HG03135 (cell line): Measurements from ENCODE around the gene OR2AG1.

Experiments used
- ATAC-seq: cut with Tn5 transposase; IDR thresholded peaks from one replicate; pipeline ENCODE4 v1.9.1; 2021; ENCODE audit warnings: mild to moderate bottlenecking, moderate library complexity; ENCODE audit not compliant: unreplicated experiment

OR2AG1 gene

DNA sequence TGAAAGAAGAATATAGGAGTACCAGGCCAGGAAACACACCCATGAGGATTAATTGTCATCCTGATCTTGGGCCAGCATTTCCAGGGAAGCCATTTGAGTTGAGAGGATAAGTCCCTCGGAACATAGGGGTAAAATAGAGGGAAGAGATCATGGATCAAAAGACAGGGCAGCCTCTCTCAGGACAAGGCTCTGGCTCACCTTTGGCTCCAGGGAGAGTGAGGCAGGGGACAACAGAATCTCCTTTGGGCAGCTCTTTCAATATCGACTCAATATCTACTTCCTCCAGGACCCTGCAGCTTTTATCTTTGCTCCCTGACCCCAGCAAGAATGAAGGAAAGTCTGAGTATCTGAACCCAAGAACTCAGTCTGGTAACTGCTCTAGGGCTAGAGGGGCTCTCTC is at the start of gene OR2AG1:
OR2AG1 (plus strand) TSS at position 301 of the 400 bp plus-strand sequence. CDS start 2,018 bp downstream, outside the sequence.
- no peak for ATAC-seq

DNA sequence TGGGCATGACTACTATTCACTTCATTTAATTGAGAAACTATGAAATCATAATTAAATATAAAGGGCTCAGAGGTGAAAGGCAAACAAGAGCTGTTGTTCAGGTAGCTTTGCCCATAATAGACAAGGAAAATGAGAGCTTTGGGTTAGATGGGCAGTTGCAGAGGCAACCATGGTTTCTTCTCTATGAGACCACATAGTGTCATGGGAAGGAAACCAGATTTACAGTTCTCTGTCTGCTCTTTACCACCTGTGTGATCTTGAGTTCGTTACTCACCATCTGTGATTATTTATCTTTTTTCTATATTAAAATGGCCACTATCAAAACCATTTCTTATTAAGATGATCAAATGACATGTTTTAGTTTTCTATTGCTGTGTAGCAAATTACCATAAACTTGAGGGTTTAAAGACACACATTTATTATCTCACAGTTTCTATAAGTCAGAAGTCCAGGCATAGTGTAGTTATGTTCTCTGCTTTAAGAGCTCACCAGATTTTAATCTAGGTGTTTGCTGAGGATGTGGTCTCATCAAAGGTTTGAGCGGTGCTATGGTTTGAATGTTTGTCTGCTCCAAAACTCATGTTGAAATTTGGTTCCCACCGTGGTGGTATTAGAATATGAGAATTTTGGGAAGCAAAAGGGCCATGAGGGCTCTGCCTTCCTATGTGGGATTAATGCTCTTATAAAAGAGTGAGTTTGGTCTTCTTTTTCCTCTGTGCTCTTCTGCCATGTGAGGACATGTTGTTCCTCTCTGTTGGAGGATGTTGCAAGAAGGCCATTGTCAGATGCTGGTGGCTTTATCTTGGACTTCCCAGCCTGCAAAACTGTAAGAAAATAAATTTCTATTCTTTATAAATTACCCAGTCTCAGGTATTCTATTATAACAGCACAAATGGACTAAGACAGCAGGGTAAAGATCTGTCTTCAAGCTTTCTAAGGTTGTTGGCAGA is 49.2 kb upstream of the OR2AG1 start:
- ATAC-seq, result no peak

DNA sequence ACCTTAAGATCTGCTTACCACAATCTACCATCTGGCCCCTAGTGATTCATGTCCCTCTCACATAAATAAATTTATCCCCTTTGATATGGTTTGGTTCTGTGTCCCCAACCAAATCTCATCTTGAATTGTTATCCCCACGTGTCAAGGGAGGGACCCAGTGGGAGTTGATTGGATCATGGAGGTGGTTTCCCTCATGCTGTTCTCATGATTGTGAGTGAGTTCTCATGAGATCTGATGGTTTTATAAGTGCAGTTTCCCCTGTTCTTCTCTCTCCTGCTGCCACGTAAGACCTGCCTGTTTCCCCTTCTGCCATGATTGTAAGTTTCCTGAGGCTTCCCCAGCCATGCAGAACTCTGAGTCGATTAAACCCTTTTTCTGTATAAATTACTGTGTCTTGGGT is 48.2 kb upstream of the OR2AG1 start:
- ATAC-seq, result no peak

DNA sequence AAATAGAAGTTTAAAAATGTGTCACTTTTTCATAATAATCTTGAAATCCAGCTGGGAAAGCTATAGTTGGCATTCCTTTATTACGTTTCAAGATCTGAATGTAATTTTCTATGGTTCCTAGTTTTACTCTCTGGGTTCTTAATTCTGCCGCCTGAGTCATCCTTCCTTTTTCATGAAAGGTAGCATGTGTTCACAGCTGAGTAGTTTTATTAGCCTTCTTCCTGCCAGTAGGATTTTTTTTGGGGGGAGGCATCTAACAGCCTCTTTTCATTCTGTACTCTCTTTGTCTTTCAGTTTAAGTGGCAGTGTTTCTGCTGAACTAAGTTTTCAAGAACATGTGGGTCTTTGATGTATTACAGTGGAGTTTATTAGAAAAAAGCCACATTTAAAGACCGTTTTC is 47.5 kb upstream of the OR2AG1 start:
- ATAC-seq, result no peak

- ATAC-seq, result no peak
Observed at GRCh38 chr11:6736495-6737121, 46.2 kb upstream of the OR2AG1 start.

DNA sequence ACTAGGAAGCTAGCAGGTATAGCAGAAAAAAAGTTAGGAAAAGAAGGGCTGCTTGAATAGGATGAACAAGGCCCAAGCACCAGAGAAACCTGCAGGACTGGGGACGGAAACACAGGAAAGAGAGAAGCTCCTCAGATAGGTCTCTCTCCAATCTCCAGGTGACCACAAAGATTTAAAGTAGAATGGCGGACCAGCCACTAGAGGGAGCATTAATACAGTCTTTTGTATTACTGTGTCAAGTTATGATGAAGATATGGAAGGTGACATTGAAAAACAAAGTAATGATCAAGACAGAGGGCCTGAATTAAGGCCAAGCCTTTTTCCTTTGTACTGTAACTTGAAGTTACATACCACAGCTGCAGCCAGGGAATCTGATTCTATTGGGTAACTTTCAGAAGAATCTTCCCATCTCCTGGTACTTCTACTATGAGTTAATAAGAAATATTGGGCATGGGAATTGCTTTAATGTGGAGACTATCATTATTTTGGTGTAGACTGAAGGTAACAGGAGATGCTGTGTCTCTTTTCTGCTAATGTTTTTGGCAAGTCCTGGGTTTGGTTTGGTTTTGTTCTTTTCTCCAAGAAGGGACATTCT is 44.9 kb upstream of the OR2AG1 start:
- peak; percentile 85 for ATAC-seq

DNA sequence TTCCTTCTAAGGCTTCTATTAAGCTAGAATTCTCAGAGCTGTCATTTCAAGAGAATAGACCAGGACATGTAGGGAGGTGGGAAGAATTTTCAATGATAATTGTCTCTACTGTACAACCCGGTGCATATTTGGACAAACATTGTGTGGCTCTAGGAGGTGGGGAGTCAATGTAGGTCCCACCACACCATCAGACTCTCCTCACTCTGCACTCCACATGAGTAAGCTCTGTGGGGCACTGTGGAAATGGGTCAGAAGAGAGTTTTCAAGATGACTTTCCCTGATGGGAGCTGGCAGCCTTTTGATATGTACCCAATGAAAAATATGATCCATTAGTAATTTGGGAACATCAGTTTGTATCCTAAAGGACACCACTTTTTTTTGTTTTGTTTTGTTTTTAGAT is 44.2 kb upstream of the OR2AG1 start:
- no peak for ATAC-seq

DNA sequence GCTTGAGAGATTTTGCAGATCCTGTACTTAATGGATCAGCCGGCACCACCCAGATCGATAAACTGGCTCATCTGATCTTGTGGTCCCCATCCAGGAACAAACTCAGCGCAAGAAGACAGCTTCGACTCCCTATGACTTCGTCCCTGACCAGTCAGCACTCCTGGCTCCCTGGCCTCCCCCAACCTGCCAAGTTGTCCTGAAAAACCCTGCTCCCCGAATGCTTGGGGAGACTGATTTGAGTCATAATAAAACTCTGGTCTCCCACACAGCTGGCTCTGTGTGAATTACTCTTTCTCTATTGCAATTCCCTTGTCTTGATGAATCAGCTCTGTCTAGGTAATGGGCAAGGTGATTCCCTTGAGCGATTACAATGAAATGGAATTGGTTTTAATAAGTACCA is 40.6 kb upstream of the OR2AG1 start:
- no peak for ATAC-seq

- ATAC-seq, result no peak
Observed at GRCh38 chr11:6745018-6745417, 37.8 kb upstream of the OR2AG1 start.

GRCh38 chr11:6745465-6746015 is 37.3 kb upstream of the OR2AG1 start:
- ATAC-seq, result no peak

- peak; percentile 85 for ATAC-seq
Observed at GRCh38 chr11:6746086-6746618, 36.7 kb upstream of the OR2AG1 start.

DNA sequence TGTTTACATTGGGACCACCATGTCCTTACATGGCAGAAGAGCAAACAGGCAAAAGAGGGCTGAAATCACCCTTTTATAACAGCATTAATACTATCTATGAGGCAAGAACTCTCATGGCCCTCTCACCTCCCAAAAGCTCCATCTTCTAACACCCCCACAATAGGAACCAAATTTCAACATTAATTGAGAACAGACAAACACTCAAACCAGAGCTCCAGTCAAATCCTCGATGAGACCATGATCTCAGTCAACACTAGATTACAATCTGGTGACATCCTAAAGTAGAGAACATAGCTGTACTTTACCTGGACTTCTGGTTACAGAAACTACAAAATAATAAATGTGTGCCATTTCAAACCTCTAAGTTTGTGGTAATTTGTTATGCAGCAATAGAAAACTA is 36.2 kb upstream of the OR2AG1 start:
- no peak for ATAC-seq

DNA sequence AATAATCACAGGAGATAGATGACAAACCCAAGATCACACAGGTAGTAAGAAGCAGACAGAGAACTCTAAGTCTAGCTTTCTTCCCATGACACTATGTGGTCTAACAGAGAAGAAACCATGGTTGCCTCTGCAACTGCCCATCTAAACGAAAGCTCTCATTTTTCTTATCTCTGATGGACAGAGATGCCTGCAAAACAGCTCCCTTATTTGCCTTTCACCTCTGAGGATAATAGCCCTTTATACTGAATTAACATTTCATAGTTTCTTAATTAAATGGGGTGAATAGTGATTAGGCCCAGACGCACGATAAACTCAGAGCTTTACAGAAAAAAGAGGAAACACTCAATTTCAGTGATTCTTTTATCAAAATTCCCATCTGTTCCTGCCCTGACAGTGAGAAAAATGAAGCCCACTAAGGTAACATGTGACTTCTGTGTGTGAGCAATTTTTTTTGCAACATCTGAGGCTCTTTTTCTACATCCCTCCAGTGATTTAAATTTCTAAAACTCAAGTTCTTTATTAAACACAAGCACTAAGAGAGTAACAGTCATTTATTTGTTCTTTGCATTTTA is 35.6 kb upstream of the OR2AG1 start:
- no peak for ATAC-seq

DNA sequence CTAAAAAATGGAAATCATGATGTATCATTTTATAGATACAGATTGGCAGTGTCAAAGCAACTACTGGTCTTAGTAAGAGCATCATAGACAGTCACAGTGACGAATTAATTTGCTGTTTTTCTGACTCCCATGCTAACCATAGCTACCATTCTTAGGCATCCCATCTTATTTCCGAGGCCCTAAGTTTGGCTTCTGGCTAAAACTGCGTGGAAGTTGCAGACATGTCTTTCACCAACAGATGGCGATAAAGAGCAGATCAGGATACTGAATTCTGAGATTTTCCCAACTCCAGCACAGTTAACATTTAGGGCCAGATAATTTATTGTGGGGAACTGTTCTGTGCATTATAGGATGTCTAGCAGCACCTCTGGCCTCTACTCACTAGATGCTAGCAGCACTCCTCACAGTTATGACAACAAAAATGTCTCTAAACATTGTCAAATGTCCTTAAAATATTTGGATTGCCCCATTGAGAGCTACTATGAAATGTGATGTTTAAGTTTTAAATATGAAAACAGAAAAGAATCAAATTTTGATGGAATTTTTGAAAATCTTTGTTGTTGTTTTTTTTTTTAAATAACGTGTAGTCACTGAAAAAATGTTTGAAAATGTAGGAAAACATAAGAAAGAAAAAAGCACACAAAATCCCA is 27.4 kb upstream of the OR2AG1 start:
- no peak for ATAC-seq

- ATAC-seq, result no peak
Observed at GRCh38 chr11:6755953-6756347, 26.9 kb upstream of the OR2AG1 start.

- no peak for ATAC-seq
Observed at GRCh38 chr11:6757373-6757967, 25.4 kb upstream of the OR2AG1 start.

DNA sequence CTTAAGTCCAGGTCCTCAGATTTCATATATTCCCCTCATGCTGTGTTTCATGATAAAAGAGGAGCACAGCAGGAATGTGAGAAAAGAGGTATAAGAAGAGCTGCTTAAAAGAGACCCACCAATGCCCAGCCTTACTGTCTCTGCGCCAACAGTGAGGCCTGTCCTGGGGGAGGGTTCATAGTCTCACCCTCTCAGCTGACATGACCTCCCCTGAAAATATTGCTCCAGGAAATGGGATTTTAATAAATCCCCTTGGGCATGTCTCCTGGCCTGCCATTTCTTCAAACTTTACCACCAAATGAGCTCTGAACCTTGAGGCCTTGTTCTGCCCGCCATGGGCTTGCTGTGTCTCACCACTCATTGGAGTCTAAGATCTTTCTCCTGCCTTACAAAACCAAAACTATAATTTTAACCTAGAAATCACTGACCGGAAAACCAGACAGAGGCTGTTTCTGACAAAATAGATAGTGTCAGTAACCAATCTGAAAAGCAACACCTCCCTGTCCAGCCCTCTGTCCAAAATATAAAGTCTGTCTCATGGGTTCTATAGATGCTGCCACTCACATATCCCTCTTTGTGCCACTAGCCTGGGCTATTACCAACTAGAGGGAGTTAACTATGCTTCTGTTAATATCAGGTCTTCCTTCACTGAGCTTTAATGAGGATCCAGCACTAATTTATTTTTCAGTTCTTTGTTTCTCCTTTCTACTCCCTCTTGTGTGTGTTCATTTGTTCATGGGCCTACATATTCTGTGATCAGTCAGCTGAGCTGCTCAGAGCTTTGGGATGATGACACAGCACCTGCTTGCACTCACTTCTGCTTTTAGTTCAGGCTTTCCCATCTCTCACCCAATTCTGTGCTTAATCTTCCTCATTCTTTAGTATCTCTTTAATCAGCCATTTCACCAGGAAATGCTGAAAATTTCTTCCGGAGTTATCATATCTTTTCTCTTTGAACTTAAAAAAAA is 10.6 kb upstream of the OR2AG1 start, which contains the start of gene OR2AG2:
OR2AG2 (minus strand) TSS at position 51 of the 968 bp plus-strand sequence. CDS start 3,019 bp downstream, outside the sequence.
- peak; percentile 88 for ATAC-seq

- ATAC-seq, result no peak
Observed at GRCh38 chr11:6778518-6778917, 4.3 kb upstream of the OR2AG1 start.

GRCh38 chr11:6780829-6781228 is 2.0 kb upstream of the OR2AG1 start:
- no peak for ATAC-seq
